SK-N-SH (cell line): Measurements from ENCODE around the gene PCSK9. TPM values are rescaled to one million over a fixed set of nuclear protein-coding genes. Genes with fewer than 3 reads are reported as not detected.

Experiments
- CTCF ChIA-PET: fragments of 300-600, 350-600 bp; formaldehyde crosslinking; extraction: SDS; loops from one replicate; lab custom pipeline; 2021; lab: Yijun Ruan, JAX
- POLR2A ChIA-PET: fragments of 350-600 bp; sonication (Branson Sonifier 250); formaldehyde crosslinking; extraction: SDS; loops from one replicate; lab custom pipeline; 2020; ENCODE audit warnings: antibody characterized with exemption, inconsistent platforms; lab: Yijun Ruan, JAX
- DNase-seq: peaks from one replicate; pipeline ENCODE4 v3.0.0; 2012
- H2AFZ ChIP-seq: fragments of 200-600 bp; sonication (generic); 2 replicates; pipeline ENCODE4 v1.8.1; 2016; ENCODE audit warnings: antibody characterized with exemption, mild to moderate bottlenecking, low read depth
- H3F3A ChIP-seq: fragments of 200-600 bp; sonication (generic); replicated peaks from 2 replicates; pipeline ENCODE3; 2016; ENCODE audit warnings: antibody characterized with exemption, mild to moderate bottlenecking; ENCODE audit not compliant: insufficient read depth
- H3K27ac ChIP-seq, 2 experiments: fragments of 200-500 bp in 1 of 2; fragments of 200-600 bp in 1 of 2; sonication (Bioruptor generic) in 1 of 2; sonication (generic), shearing (Covaris generic) in 1 of 2; 2 replicates each; pipeline versions ENCODE4 v1.5.1 to v1.6.1; 2014 to 2016; ENCODE audit warnings: low read depth in 2 of 2, inconsistent platforms in 1 of 2, low read length in 1 of 2, mild to moderate bottlenecking in 1 of 2, mixed read lengths in 1 of 2
- H3K27me3 ChIP-seq: fragments of 200-600 bp; sonication (generic), shearing (Covaris generic); 2 replicates; pipeline ENCODE4 v1.6.1; 2016; ENCODE audit warnings: mixed run types; ENCODE audit not compliant: insufficient read depth
- H3K36me3 ChIP-seq, 2 experiments: fragments of 200-500 bp in 1 of 2; fragments of 200-600 bp in 1 of 2; sonication (Bioruptor generic) in 1 of 2; sonication (generic) in 1 of 2; replicated peaks in 1 of 2; 2 replicates each; pipeline versions ENCODE3 to v1.5.1; 2014 to 2016; ENCODE audit warnings: low read length in 1 of 2, mild to moderate bottlenecking in 1 of 2; ENCODE audit not compliant: insufficient read depth in 2 of 2, control insufficient read depth in 1 of 2
- H3K4me1 ChIP-seq, 2 experiments: fragments of 200-500 bp in 1 of 2; fragments of 200-600 bp in 1 of 2; sonication (Bioruptor generic) in 1 of 2; sonication (generic), shearing (Covaris generic) in 1 of 2; 2 replicates each; pipeline versions ENCODE4 v1.5.1 to v1.6.1; 2014 to 2016; ENCODE audit warnings: low read depth in 1 of 2, low read length in 1 of 2, mixed run types in 1 of 2; ENCODE audit not compliant: insufficient read depth in 2 of 2, control insufficient read depth in 1 of 2
- H3K4me2 ChIP-seq: fragments of 200-600 bp; sonication (generic), shearing (Covaris generic); 2 replicates; pipeline ENCODE4 v1.6.1; 2017; ENCODE audit warnings: mixed run types
- H3K4me3 ChIP-seq, 2 experiments: fragments of 200-500 bp in 1 of 2; fragments of 200-600 bp in 1 of 2; sonication (Bioruptor generic) in 1 of 2; sonication (generic), shearing (Covaris generic) in 1 of 2; 2 replicates each; pipeline versions ENCODE4 v1.5.1 to v1.8.1; 2014 to 2016; ENCODE audit warnings: low read depth in 2 of 2, inconsistent platforms in 1 of 2, low read length in 1 of 2, mild to moderate bottlenecking in 1 of 2, mixed read lengths in 1 of 2, moderate library complexity in 1 of 2
- H3K79me2 ChIP-seq: fragments of 200-600 bp; sonication (generic); 2 replicates; pipeline ENCODE4 v1.8.1; 2017; ENCODE audit warnings: mild to moderate bottlenecking; ENCODE audit not compliant: insufficient read depth
- H3K9ac ChIP-seq: fragments of 200-600 bp; sonication (generic); 2 replicates; pipeline ENCODE4 v1.6.1; 2017; ENCODE audit warnings: mixed run types
- H3K9me2 ChIP-seq: fragments of 200-600 bp; sonication (generic); 2 replicates; pipeline ENCODE4 v1.6.1; 2017; ENCODE audit warnings: mixed run types
- H3K9me3 ChIP-seq: fragments of 200-600 bp; sonication (generic); 2 replicates; pipeline ENCODE4 v1.6.1; 2017; ENCODE audit warnings: mixed run types, mild to moderate bottlenecking, moderate library complexity
- H4K20me1 ChIP-seq: fragments of 200-600 bp; sonication (generic); 2 replicates; pipeline ENCODE4 v1.6.1; 2017; ENCODE audit warnings: mild to moderate bottlenecking, mixed run types; ENCODE audit not compliant: insufficient read depth
- ELF1 ChIP-seq: IDR thresholded peaks from 2 replicates; pipeline ENCODE4 v1.4.0; 2012
- EP300 ChIP-seq, 2 experiments: IDR thresholded peaks; 2 replicates each; pipeline versions ENCODE4 v1.4.0 to v1.6.1; 2012; ENCODE audit warnings: borderline replicate concordance in 1 of 2, low read depth in 1 of 2, low read length in 1 of 2
- FOSL2 ChIP-seq: IDR thresholded peaks from 2 replicates; pipeline ENCODE4 v1.4.0; 2012; ENCODE audit warnings: low read depth, mild to moderate bottlenecking, moderate library complexity, borderline replicate concordance
- GATA2 ChIP-seq: sonication (generic); formaldehyde crosslinking; IDR thresholded peaks from 2 replicates; pipeline ENCODE4 v1.5.0; 2020; ENCODE audit warnings: mild to moderate bottlenecking, missing genetic modification reagents
- NFIC ChIP-seq: IDR thresholded peaks from 2 replicates; pipeline ENCODE4 v1.4.0; 2012; ENCODE audit warnings: borderline replicate concordance
- RAD21 ChIP-seq: IDR thresholded peaks from 2 replicates; pipeline ENCODE4 v1.6.1; 2012; ENCODE audit warnings: mild to moderate bottlenecking, low read length
- RFX5 ChIP-seq: IDR thresholded peaks from 2 replicates; pipeline ENCODE4 v1.6.1; 2012; ENCODE audit warnings: mild to moderate bottlenecking, improper control_type of control experiment, low read length
- TEAD4 ChIP-seq: IDR thresholded peaks from 2 replicates; pipeline ENCODE4 v1.4.0; 2012; ENCODE audit warnings: mild to moderate bottlenecking, borderline replicate concordance; ENCODE audit not compliant: insufficient read depth
- WGBS: methylation state at CpG from one replicate; pipeline ENCODE4 v1.1.6; 2017; ENCODE audit warnings: low lambda C conversion rate; 5-methylcytosine and 5-hydroxymethylcytosine counted together
- polyA plus RNA-seq, 3 experiments: library from polyadenylated mRNA; depleted of rRNA; stranded (reverse); fragments of >200 nt; gene quantifications; 2 replicates each; pipeline ENCODE4 v1.2.3, GENCODE V29; 2012
- TF ChIP-seq, protein P1 (sequence below): fragments of 150-350 bp; IDR thresholded peaks from 2 replicates; pipeline ENCODE4 v1.6.1; 2016; ENCODE audit warnings: mild to moderate bottlenecking, low read depth, low read length
- TF ChIP-seq, protein P2 (sequence below): IDR thresholded peaks from 2 replicates; pipeline ENCODE4; 2012
- TF ChIP-seq, protein P3 (sequence below): IDR thresholded peaks from 2 replicates; pipeline ENCODE4 v1.4.0; 2012; ENCODE audit warnings: low read depth, borderline replicate concordance
- TF ChIP-seq, protein P4 (sequence below): IDR thresholded peaks from 2 replicates; pipeline ENCODE4 v1.4.0; 2012; ENCODE audit warnings: low read depth
- TF ChIP-seq, protein P5 (sequence below): IDR thresholded peaks from 2 replicates; pipeline ENCODE4 v1.6.1; 2012; ENCODE audit warnings: mild to moderate bottlenecking, low read depth, low read length, moderate library complexity

The PCSK9 gene
- polyA plus RNA-seq, 1 of the 3 experiments (the other 2 are of a cell fraction): 0.02 TPM

DNA sequence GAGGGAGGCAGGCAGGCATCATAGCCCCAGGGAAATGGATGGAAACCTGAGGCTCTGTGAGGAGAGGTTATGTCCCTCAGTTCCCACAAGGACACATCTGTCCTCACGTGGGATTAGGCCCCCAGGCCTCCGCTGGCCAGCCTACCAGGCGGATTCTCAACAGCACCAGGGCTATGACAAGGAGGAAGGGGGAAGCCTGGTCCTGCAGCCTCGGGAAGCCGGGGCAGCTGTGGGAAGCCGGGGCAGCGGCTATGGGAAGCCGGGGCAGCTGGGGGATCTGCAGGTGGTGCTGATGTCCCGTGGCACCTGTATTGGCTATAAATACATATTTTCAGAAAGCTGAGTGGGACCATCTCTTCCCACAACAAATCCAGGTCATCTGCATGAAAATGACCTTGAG, 21.0 kb upstream of the PCSK9 start:
- H3K27ac ChIP-seq: no peak overlapping the region
- H3K4me3 ChIP-seq: no peak overlapping the region
- DNase-seq: no peak
- no peaks in the 10 kb centered on the region for H3K27me3 ChIP-seq
- 68% methylated on average over 8 of the region's 9 CpGs for WGBS
- no peaks in the 10 kb centered on the region for H3F3A ChIP-seq
- no peak overlapping the region for H2AFZ ChIP-seq
- no peaks in the 10 kb centered on the region for H3K9me2 ChIP-seq
- ChIA-PET POLR2A (no interaction called here), CTCF (interaction anchor here (11.8 to 12.2 kb wide), 2 partner anchors 19 to 72 kb away, joined by 159 to 390 read pairs; partner anchors contain the start of gene BSND)
- no peaks in the 10 kb centered on the region for H3K79me2 ChIP-seq
- no peaks in the 10 kb centered on the region for H4K20me1 ChIP-seq
- H3K4me2 ChIP-seq: no peak overlapping the region
- TF ChIP-seq, protein P1, sequence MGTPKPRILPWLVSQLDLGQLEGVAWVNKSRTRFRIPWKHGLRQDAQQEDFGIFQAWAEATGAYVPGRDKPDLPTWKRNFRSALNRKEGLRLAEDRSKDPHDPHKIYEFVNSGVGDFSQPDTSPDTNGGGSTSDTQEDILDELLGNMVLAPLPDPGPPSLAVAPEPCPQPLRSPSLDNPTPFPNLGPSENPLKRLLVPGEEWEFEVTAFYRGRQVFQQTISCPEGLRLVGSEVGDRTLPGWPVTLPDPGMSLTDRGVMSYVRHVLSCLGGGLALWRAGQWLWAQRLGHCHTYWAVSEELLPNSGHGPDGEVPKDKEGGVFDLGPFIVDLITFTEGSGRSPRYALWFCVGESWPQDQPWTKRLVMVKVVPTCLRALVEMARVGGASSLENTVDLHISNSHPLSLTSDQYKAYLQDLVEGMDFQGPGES: no peak
- TF ChIP-seq, protein P2, sequence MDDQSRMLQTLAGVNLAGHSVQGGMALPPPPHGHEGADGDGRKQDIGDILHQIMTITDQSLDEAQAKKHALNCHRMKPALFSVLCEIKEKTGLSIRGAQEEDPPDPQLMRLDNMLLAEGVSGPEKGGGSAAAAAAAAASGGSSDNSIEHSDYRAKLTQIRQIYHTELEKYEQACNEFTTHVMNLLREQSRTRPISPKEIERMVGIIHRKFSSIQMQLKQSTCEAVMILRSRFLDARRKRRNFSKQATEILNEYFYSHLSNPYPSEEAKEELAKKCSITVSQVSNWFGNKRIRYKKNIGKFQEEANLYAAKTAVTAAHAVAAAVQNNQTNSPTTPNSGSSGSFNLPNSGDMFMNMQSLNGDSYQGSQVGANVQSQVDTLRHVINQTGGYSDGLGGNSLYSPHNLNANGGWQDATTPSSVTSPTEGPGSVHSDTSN: no peak
- TF ChIP-seq NFIC (no peak), FOSL2 (no peak), RFX5 (no peak), ELF1 (no peak), TEAD4 (no peak), EP300 (IDR thresholded peaks at IDR 0.05; ENCODE audit: borderline replicate concordance in 1 of 2, low read depth in 1 of 2, low read length in 1 of 2) (no peak), RAD21 (no peak), GATA2 (CRISPR knock-in tag) (no peak)
- TF ChIP-seq, protein P3, sequence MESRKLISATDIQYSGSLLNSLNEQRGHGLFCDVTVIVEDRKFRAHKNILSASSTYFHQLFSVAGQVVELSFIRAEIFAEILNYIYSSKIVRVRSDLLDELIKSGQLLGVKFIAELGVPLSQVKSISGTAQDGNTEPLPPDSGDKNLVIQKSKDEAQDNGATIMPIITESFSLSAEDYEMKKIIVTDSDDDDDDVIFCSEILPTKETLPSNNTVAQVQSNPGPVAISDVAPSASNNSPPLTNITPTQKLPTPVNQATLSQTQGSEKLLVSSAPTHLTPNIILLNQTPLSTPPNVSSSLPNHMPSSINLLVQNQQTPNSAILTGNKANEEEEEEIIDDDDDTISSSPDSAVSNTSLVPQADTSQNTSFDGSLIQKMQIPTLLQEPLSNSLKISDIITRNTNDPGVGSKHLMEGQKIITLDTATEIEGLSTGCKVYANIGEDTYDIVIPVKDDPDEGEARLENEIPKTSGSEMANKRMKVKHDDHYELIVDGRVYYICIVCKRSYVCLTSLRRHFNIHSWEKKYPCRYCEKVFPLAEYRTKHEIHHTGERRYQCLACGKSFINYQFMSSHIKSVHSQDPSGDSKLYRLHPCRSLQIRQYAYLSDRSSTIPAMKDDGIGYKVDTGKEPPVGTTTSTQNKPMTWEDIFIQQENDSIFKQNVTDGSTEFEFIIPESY: no peak
- TF ChIP-seq, protein P4, sequence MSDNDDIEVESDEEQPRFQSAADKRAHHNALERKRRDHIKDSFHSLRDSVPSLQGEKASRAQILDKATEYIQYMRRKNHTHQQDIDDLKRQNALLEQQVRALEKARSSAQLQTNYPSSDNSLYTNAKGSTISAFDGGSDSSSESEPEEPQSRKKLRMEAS: no peak
- TF ChIP-seq, protein P5, sequence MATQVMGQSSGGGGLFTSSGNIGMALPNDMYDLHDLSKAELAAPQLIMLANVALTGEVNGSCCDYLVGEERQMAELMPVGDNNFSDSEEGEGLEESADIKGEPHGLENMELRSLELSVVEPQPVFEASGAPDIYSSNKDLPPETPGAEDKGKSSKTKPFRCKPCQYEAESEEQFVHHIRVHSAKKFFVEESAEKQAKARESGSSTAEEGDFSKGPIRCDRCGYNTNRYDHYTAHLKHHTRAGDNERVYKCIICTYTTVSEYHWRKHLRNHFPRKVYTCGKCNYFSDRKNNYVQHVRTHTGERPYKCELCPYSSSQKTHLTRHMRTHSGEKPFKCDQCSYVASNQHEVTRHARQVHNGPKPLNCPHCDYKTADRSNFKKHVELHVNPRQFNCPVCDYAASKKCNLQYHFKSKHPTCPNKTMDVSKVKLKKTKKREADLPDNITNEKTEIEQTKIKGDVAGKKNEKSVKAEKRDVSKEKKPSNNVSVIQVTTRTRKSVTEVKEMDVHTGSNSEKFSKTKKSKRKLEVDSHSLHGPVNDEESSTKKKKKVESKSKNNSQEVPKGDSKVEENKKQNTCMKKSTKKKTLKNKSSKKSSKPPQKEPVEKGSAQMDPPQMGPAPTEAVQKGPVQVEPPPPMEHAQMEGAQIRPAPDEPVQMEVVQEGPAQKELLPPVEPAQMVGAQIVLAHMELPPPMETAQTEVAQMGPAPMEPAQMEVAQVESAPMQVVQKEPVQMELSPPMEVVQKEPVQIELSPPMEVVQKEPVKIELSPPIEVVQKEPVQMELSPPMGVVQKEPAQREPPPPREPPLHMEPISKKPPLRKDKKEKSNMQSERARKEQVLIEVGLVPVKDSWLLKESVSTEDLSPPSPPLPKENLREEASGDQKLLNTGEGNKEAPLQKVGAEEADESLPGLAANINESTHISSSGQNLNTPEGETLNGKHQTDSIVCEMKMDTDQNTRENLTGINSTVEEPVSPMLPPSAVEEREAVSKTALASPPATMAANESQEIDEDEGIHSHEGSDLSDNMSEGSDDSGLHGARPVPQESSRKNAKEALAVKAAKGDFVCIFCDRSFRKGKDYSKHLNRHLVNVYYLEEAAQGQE: no peak
- H3K4me1 ChIP-seq: no peaks in the 10 kb centered on the region; a peak in 2 of 4 replicates
- H3K36me3 ChIP-seq: no peaks in the 10 kb centered on the region
- H3K9ac ChIP-seq: no peak overlapping the region
- H3K9me3 ChIP-seq: no peaks in the 10 kb centered on the region
